ENCODE results near the gene PLPP3.

PLPP3 gene

DNA sequence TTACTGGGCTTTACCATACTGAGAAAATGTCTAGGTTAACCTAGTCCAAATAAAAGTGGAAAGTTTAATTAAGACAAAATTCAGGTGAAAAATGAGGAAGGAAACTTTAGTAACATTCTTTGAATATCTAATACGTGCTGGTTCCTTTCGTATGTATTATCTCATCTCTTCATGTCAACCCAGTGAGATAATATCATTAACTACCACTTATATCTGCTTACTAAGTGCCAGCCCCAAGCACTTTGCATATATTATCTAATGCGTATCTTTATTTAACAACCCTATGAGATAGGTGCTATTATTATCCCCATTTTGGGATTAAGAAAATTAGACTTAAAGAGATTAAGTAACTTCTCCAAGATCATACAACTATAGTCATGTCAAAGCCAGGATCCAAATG is 12.5 kb upstream of the PLPP3 start:
- Histone ChIP-seq H3K27ac (ENCODE audit: insufficient read depth, low read depth, low read length, poor library complexity, severe bottlenecking) (no peak overlapping the region), H3K27me3 (ENCODE audit: control insufficient read depth, insufficient read depth, low read length, poor library complexity, severe bottlenecking) (no peaks in the 10 kb centered on the region)
- WGBS, 2 experiments: 46 to 63% methylated on average over 2 to 3 of the region's 3 CpGs

DNA sequence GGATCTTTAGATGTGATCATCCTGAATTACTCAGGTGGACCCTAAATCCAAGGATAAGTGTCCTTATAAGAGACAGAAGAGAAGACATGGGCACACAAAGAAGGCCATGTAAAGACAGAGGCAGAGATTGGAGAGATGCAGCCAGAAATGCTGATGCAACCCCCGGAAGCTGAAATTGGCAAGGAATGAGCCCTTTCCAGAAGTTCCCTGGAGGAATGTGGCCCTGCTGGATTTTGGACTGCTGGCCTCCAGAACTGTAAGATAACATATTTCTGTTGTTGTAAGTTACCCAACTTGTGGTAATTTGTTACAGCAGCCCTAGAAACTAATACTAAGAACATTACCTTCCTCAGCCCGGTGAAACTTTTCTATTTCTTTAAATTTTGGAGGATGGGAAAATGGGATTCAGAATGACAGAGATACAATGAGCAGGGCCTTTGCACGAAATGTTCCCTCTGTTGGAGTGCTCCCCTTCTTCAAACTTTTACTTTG is 11.2 kb upstream of the PLPP3 start:
- Histone ChIP-seq H3K4me1 (ENCODE audit: control insufficient read depth, insufficient read depth, low read length) (no peaks in the 10 kb centered on the region), H3K36me3 (ENCODE audit: control insufficient read depth, insufficient read depth, low read length) (no peaks in the 10 kb centered on the region), H3K27me3 (ENCODE audit: control insufficient read depth, insufficient read depth, low read length, poor library complexity, severe bottlenecking) (no peaks in the 10 kb centered on the region), H3K9me3 (ENCODE audit: control insufficient read depth, low read length) (no peaks in the 10 kb centered on the region), H3K4me3 (ENCODE audit: insufficient read depth, low read depth, low read length) (no peak overlapping the region), H3K27ac (ENCODE audit: insufficient read depth, low read depth, low read length, poor library complexity, severe bottlenecking) (no peak overlapping the region)
- whole genome bisulfite sequencing, 2 experiments: 94% methylated on average over 2 to 3 of the region's 3 CpGs

More for the DNA sequence above, 12.5 kb upstream of the PLPP3 start:
- Histone ChIP-seq H3K4me3 (ENCODE audit: insufficient read depth, low read depth, low read length) (no peak overlapping the region), H3K36me3 (ENCODE audit: control insufficient read depth, insufficient read depth, low read length) (no peaks in the 10 kb centered on the region), H3K4me1 (ENCODE audit: control insufficient read depth, insufficient read depth, low read length) (no peaks in the 10 kb centered on the region), H3K9me3 (ENCODE audit: control insufficient read depth, low read length) (no peaks in the 10 kb centered on the region)

DNA sequence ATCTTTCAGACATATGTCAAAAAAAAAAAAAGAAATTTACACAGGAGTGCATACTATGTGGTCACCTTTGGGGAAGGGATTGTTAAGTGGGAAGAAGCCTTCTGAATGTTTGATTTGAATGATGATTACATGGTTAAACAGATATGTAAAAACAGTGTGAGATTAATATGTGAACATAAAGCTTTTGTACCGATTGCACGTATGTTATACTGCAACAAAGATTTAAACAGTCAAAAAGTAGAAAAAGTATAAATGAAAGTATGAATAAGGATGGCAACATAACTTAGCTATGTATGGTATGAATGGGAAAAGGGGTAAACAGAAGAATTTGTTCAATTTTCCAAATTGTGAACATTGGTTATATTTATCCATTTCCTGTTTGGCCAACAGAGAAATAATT is 10.0 kb upstream of the PLPP3 start:
- 91 to 98% methylated on average over 2 of the region's 2 CpGs for WGBS, 2 experiments

DNA sequence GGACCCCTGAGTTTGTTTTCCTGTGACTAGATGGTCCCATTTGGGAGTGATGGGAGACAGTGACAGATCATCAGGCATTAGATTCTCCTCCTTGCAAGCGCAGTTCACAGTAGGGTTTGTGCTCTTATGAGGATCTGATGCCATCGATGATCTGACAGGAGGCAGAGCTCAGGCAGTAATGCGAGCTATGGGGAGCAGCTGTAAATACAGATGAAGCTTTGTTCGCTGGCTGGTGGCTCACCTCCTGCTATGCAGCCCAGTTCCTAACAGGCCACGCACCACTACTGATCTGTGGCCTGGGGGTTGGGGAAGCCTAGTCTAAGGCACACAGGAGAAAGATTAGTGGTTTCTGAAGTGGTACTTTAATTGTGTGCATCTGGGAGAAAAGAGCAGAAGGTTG is 7.1 kb upstream of the PLPP3 start:
- H3K4me3 ChIP-seq (ENCODE audit: insufficient read depth, low read depth, low read length): no peak overlapping the region
- H3K27ac ChIP-seq (ENCODE audit: insufficient read depth, low read depth, low read length, poor library complexity, severe bottlenecking): no peak overlapping the region
- no peaks in the 10 kb centered on the region for H3K36me3 ChIP-seq (ENCODE audit: control insufficient read depth, insufficient read depth, low read length)
- WGBS, 2 experiments: 90 to 95% methylated on average over 5 of the region's 5 CpGs
- no peaks in the 10 kb centered on the region for H3K27me3 ChIP-seq (ENCODE audit: control insufficient read depth, insufficient read depth, low read length, poor library complexity, severe bottlenecking)
- no peaks in the 10 kb centered on the region for H3K4me1 ChIP-seq (ENCODE audit: control insufficient read depth, insufficient read depth, low read length)
- H3K9me3 ChIP-seq (ENCODE audit: control insufficient read depth, low read length): no peaks in the 10 kb centered on the region

More for the DNA sequence above, 10.0 kb upstream of the PLPP3 start:
- Histone ChIP-seq H3K36me3 (ENCODE audit: control insufficient read depth, insufficient read depth, low read length) (no peaks in the 10 kb centered on the region), H3K4me1 (ENCODE audit: control insufficient read depth, insufficient read depth, low read length) (no peaks in the 10 kb centered on the region), H3K9me3 (ENCODE audit: control insufficient read depth, low read length) (no peaks in the 10 kb centered on the region), H3K27me3 (ENCODE audit: control insufficient read depth, insufficient read depth, low read length, poor library complexity, severe bottlenecking) (no peaks in the 10 kb centered on the region), H3K27ac (ENCODE audit: insufficient read depth, low read depth, low read length, poor library complexity, severe bottlenecking) (no peak overlapping the region), H3K4me3 (ENCODE audit: insufficient read depth, low read depth, low read length) (no peak overlapping the region)

DNA sequence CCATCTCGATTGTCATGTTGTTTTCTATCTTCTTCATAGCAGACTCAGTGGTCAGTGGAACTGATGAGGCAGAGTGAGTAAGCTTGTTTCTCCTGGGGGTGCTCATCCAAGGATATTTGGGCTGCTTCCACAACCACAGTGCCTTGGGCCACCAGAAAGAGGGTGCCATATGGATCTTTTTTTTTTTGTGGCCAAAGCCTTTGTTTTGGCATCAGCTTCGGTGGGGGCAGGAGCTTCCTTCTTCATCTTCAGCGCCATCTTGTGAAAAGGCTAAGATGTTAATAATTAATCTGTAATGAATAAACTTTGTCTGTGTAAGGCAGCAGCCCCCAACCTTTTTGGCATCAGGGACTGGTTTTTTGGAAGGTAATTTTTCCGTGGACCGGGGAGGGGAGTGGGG is 6.6 kb upstream of the PLPP3 start:
- no peaks in the 10 kb centered on the region for H3K27me3 ChIP-seq (ENCODE audit: control insufficient read depth, insufficient read depth, low read length, poor library complexity, severe bottlenecking)
- no peaks in the 10 kb centered on the region for H3K36me3 ChIP-seq (ENCODE audit: control insufficient read depth, insufficient read depth, low read length)
- no peak overlapping the region for H3K27ac ChIP-seq (ENCODE audit: insufficient read depth, low read depth, low read length, poor library complexity, severe bottlenecking)
- WGBS, 2 experiments: 93 to 95% methylated on average over 3 of the region's 5 CpGs
- no peak overlapping the region for H3K4me3 ChIP-seq (ENCODE audit: insufficient read depth, low read depth, low read length)
- H3K4me1 ChIP-seq (ENCODE audit: control insufficient read depth, insufficient read depth, low read length): no peaks in the 10 kb centered on the region
- no peaks in the 10 kb centered on the region for H3K9me3 ChIP-seq (ENCODE audit: control insufficient read depth, low read length)

DNA sequence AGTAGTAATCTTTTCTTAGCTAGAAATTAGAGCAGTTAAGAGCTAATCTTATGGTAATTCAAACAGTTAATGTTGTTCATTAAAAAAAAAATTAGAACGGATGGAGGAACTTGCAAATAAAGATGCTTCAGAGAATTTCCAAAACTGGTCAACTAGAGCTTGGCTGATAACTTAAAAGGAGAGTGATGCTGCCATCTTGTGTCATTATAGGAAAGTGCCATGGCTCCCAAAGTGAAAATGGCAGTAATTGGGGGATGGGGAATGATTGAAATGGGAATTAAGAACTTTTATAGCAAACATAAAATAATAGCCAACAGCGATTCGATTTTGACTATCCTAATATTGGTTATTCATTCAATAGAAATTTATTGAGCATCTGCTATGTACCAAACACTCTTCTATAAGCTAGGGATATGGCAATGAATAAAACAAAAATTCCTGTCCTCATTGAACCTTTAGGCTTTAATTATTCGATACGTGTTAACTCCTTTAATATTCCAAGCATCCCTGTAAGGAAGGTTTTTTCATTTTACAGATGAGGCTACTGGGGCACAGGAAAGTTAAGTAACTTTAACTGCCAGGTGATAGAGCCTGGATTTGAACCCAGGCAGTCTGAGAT is 5.7 kb upstream of the PLPP3 start:
- Histone ChIP-seq H3K27ac (ENCODE audit: insufficient read depth, low read depth, low read length, poor library complexity, severe bottlenecking) (no peak overlapping the region), H3K27me3 (ENCODE audit: control insufficient read depth, insufficient read depth, low read length, poor library complexity, severe bottlenecking) (no peaks in the 10 kb centered on the region), H3K36me3 (ENCODE audit: control insufficient read depth, insufficient read depth, low read length) (no peaks in the 10 kb centered on the region), H3K9me3 (ENCODE audit: control insufficient read depth, low read length) (no peaks in the 10 kb centered on the region), H3K4me1 (ENCODE audit: control insufficient read depth, insufficient read depth, low read length) (no peaks in the 10 kb centered on the region), H3K4me3 (ENCODE audit: insufficient read depth, low read depth, low read length) (no peak overlapping the region)
- 30 to 39% methylated on average over 3 to 5 of the region's 5 CpGs for WGBS, 2 experiments

DNA sequence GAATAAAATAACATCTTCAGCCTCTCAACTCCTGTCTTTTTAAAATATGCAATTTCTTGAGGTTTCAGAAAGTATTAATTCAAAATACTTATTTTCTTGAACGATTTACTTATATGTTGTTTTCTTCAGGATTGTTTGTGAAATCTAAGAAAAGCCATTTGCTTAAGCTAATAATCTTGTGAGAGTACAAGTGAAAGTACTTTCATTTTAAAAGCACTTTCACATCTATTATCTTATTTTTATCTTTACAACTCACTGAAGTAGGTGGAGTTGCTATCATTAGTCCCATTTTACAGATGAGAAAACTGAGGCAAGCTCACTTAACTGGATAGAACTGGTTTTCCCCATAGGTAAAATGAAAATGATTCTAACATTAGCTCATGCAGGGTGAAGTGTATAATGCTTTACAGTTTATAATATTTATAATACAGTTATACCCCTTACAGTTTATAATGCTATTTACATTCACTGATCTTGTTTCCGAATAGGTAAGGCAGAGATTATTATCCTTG is 4.7 kb upstream of the PLPP3 start:
- no peak overlapping the region for H3K4me3 ChIP-seq (ENCODE audit: insufficient read depth, low read depth, low read length)
- H3K9me3 ChIP-seq (ENCODE audit: control insufficient read depth, low read length): no peaks in the 10 kb centered on the region
- H3K27me3 ChIP-seq (ENCODE audit: control insufficient read depth, insufficient read depth, low read length, poor library complexity, severe bottlenecking): no peaks in the 10 kb centered on the region
- H3K36me3 ChIP-seq (ENCODE audit: control insufficient read depth, insufficient read depth, low read length): no peaks in the 10 kb centered on the region
- H3K4me1 ChIP-seq (ENCODE audit: control insufficient read depth, insufficient read depth, low read length): no peaks in the 10 kb centered on the region
- 87 to 100% methylated on average over 1 of the region's 2 CpGs for WGBS, 2 experiments
- no peak overlapping the region for H3K27ac ChIP-seq (ENCODE audit: insufficient read depth, low read depth, low read length, poor library complexity, severe bottlenecking)

DNA sequence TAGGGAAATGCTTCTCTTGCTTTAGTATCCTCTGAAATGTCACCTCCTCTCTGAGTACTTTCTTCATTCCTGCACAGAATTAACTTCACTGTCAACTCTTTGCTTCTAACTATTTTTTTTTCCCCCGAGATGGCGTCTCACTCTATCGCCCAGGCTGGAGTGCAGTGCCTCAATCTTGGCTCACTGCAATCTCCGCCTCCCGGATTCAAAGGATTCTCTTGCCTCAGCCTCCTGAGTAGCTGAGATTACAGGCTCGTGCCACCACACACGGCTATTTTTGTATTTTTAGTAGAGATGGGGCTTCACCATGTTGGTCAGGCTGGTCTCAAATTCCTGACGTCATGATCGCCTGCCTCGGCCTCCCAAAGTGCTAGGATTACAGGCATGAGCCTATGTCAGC is 1.4 kb upstream of the PLPP3 start:
- no peak overlapping the region for H3K4me3 ChIP-seq (ENCODE audit: insufficient read depth, low read depth, low read length)
- 90 to 92% methylated on average over 10 of the region's 10 CpGs for WGBS, 2 experiments

DNA sequence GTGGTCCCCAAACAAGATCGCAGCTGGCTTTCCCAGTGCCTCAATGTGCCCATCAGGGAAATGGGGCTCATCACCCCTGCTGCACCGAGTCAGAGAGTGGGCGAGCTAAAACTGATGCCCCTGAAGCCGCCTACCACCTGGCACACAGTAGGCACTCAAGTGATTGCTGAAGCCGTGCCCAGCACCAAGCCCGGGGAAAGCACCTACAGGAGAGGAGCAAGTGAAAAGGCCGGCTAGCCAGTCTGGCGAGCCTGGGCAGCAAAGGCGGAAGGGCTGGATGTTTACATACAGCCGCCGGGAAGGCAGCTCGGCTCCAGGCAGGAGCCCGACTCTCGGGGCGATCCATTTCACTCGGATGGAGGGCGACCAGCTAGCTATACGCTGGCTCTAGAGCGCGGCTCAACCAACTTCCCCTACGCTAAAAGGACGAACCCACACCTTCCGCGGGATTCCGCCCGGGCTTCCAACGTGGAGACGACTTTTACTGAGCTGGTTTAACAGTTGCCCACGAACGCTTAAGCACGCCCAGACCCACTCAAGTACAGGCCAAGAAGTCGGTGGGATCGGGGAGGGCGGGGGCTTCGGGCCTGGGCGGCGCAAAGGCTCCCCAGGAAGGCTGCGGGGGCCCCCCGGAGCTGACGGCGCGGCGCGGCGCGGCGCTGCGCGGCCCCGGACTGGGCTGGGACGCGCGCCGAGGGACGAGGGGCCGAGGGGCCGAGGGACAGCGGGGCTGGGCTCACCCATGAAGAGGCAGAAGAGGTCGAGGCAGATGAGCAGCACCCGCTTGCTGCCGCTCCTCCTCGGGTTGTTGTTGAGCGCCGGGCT is 1.0 kb downstream of the PLPP3 start:
- WGBS, 2 experiments: 0 to 1% methylated on average over 64 of the region's 64 CpGs
- H3K27me3 ChIP-seq (ENCODE audit: control insufficient read depth, insufficient read depth, low read length, poor library complexity, severe bottlenecking): no peaks in the 10 kb centered on the region
- peaks cover 14% of the 10 kb centered on the region for H3K4me1 ChIP-seq (ENCODE audit: control insufficient read depth, insufficient read depth, low read length)

More for the DNA sequence above, 1.4 kb upstream of the PLPP3 start:
- H3K9me3 ChIP-seq (ENCODE audit: control insufficient read depth, low read length): no peaks in the 10 kb centered on the region
- H3K36me3 ChIP-seq (ENCODE audit: control insufficient read depth, insufficient read depth, low read length): no peaks in the 10 kb centered on the region
- H3K27me3 ChIP-seq (ENCODE audit: control insufficient read depth, insufficient read depth, low read length, poor library complexity, severe bottlenecking): no peaks in the 10 kb centered on the region
- H3K27ac ChIP-seq (ENCODE audit: insufficient read depth, low read depth, low read length, poor library complexity, severe bottlenecking): no peak overlapping the region
- H3K4me1 ChIP-seq (ENCODE audit: control insufficient read depth, insufficient read depth, low read length): peaks cover 8% of the 10 kb centered on the region

DNA sequence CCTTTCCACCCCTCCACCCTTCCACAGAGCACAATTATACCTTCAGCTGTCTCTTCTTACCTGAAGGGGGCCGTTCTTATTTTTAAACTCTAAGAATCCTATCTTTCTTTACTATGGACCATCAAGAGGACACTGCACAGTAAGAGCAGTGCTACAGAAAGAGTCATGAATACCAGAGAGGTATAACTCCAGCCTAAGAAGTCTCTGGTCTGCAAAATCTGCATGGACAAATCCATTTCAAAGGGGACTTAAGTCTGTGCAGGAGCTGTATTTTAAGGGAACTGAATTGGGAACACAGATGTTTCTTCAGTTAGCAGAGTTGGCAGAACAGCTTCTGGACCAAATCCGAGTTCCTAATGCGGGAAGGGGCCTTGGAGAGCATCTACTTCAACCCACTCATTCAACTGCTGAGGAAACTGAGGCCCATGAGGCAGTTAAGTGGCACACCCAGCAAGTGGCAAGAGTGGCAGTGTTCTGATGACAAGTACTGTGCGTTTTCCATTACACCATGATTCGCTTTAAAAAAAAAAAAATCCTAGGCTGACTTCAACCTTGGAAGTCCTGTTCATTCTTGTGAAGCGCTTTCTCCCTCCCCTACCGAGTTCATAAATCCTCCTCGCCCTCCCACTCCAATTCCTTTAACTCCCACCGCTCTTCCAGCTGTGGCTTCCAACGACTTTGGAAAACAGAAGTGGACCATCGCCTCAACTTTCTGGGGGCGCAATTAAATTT is 1.8 kb downstream of the PLPP3 start:
- peak overlapping the region; percentile 47 for H3K27ac ChIP-seq (ENCODE audit: insufficient read depth, low read depth, low read length, poor library complexity, severe bottlenecking)
- 3 to 4% methylated on average over 12 of the region's 12 CpGs for WGBS, 2 experiments
- H3K27me3 ChIP-seq (ENCODE audit: control insufficient read depth, insufficient read depth, low read length, poor library complexity, severe bottlenecking): no peaks in the 10 kb centered on the region
- H3K4me1 ChIP-seq (ENCODE audit: control insufficient read depth, insufficient read depth, low read length): peaks cover 14% of the 10 kb centered on the region
- no peaks in the 10 kb centered on the region for H3K9me3 ChIP-seq (ENCODE audit: control insufficient read depth, low read length)
- H3K36me3 ChIP-seq (ENCODE audit: control insufficient read depth, insufficient read depth, low read length): no peaks in the 10 kb centered on the region
- peak overlapping the region; percentile 88 for H3K4me3 ChIP-seq (ENCODE audit: insufficient read depth, low read depth, low read length)

More for the DNA sequence above, 1.0 kb downstream of the PLPP3 start:
- H3K4me3 ChIP-seq (ENCODE audit: insufficient read depth, low read depth, low read length): peak overlapping the region; percentile 88
- H3K9me3 ChIP-seq (ENCODE audit: control insufficient read depth, low read length): no peaks in the 10 kb centered on the region
- no peak overlapping the region for H3K27ac ChIP-seq (ENCODE audit: insufficient read depth, low read depth, low read length, poor library complexity, severe bottlenecking)
- H3K36me3 ChIP-seq (ENCODE audit: control insufficient read depth, insufficient read depth, low read length): no peaks in the 10 kb centered on the region
